NCI-H774 (cell line): ENCODE data around the gene CAT.

Experiments
- DNase-seq: peaks from one replicate; lab custom pipeline; 2025; lab: John Stamatoyannopoulos, UW

Gene CAT

GRCh38 chr11:34459507-34460162 is 20.9 kb downstream of the CAT start:
- DNase-seq, result no peak

GRCh38 chr11:34460278-34460677 is 21.5 kb downstream of the CAT start:
- DNase-seq, result no peak

- no peak for DNase-seq
Measured at GRCh38 chr11:34461215-34461614, 22.5 kb downstream of the CAT start.

- no peak for DNase-seq
Measured at GRCh38 chr11:34464591-34465051, 25.9 kb downstream of the CAT start.

GRCh38 chr11:34466802-34467488 is 28.2 kb downstream of the CAT start:
- DNase-seq, result no peak

GRCh38 chr11:34468209-34468841 is 29.6 kb downstream of the CAT start:
- no peak for DNase-seq

- no peak for DNase-seq
Measured at GRCh38 chr11:34473603-34474169, 35.0 kb downstream of the CAT start.

GRCh38 chr11:34475656-34476055 is 36.9 kb downstream of the CAT start:
- DNase-seq, result no peak

- DNase-seq, result no peak
Measured at GRCh38 chr11:34476849-34477248, 38.1 kb downstream of the CAT start.

GRCh38 chr11:34478845-34479663 is 40.3 kb downstream of the CAT start:
- DNase-seq, result no peak

- no peak for DNase-seq
Measured at GRCh38 chr11:34480314-34480713, 41.6 kb downstream of the CAT start.

- no peak for DNase-seq
Measured at GRCh38 chr11:34481307-34481706, 42.6 kb downstream of the CAT start.

- DNase-seq, result no peak
Measured at GRCh38 chr11:34483106-34483874, 44.6 kb downstream of the CAT start.

GRCh38 chr11:34487430-34487829 is 48.7 kb downstream of the CAT start:
- DNase-seq, result no peak

GRCh38 chr11:34488855-34489557 is 50.3 kb downstream of the CAT start:
- DNase-seq, result no peak

GRCh38 chr11:34490304-34490703 is 51.6 kb downstream of the CAT start:
- DNase-seq, result no peak

- DNase-seq, result peak; percentile 31
Measured at GRCh38 chr11:34492806-34493414, 54.2 kb downstream of the CAT start.

GRCh38 chr11:34493468-34493867 is 54.7 kb downstream of the CAT start:
- no peak for DNase-seq

GRCh38 chr11:34493926-34494595 is 55.3 kb downstream of the CAT start:
- DNase-seq, result no peak
